ENCODE results near the gene UCK1.

Gene UCK1

GRCh38 chr9:131484560-131485185 lies 46.4 kb downstream of the UCK1 start:
- DNase-seq (ENCODE audit: low spot score), result no peak
- TF ChIP-seq CTCF (conservative IDR thresholded peaks at IDR 0.05; ENCODE audit: low read depth), result no peak
- peak overlapping the region; percentile 31 for H3K27ac ChIP-seq
- CTCF ChIA-PET, result interaction anchor here (0.5 to 0.6 kb wide), 3 partner anchors 29 to 996 kb away, joined by 3 to 4 read pairs (median 3); no protein-coding TSS in a partner anchor
- POLR2A ChIA-PET (ENCODE audit: low non-redundant PET), result no interaction called here

- TF ChIP-seq CTCF (conservative IDR thresholded peaks at IDR 0.05; ENCODE audit: low read depth), result no peak
- POLR2A ChIA-PET (ENCODE audit: low non-redundant PET), result no interaction called here
- H3K27ac ChIP-seq, result peak overlapping the region; percentile 7; the same call in 1 of the 2 replicates
- CTCF ChIA-PET, result interaction anchor here (0.6 kb wide), 2 partner anchors 437 to 825 kb away, joined by 4 read pairs; no protein-coding TSS in a partner anchor
- no peak for DNase-seq (ENCODE audit: low spot score)
Measured at GRCh38 chr9:131484051-131484445, 47.0 kb downstream of the UCK1 start.

- peak overlapping the region; percentile 7; the same call in 1 of the 2 replicates for H3K27ac ChIP-seq
- TF ChIP-seq CTCF (conservative IDR thresholded peaks at IDR 0.05; ENCODE audit: low read depth), result no peak
- DNase-seq (ENCODE audit: low spot score), result no peak
- POLR2A ChIA-PET (ENCODE audit: low non-redundant PET), result interaction anchor here (0.6 kb wide), 1 partner anchor 15 kb away, joined by 3 read pairs; no protein-coding TSS in a partner anchor
- CTCF ChIA-PET, result interaction anchor here (0.6 kb wide), 2 partner anchors 303 to 826 kb away, joined by 3 to 4 read pairs; no protein-coding TSS in a partner anchor
Measured at GRCh38 chr9:131483319-131484050, 47.6 kb downstream of the UCK1 start.

- ChIA-PET CTCF (no interaction called here), POLR2A (ENCODE audit: low non-redundant PET) (no interaction called here)
- TF ChIP-seq CTCF (conservative IDR thresholded peaks at IDR 0.05; ENCODE audit: low read depth), result no peak
- peak overlapping the region; percentile 9; the same call in 1 of the 2 replicates for H3K27ac ChIP-seq
- DNase-seq (ENCODE audit: low spot score), result no peak
Measured at GRCh38 chr9:131482343-131483006, 48.6 kb downstream of the UCK1 start.

GRCh38 chr9:131481441-131482342 lies 49.4 kb downstream of the UCK1 start:
- DNase-seq (ENCODE audit: low spot score), result no peak
- peak overlapping the region; percentile 9; the same call in 1 of the 2 replicates for H3K27ac ChIP-seq
- no peak for TF ChIP-seq CTCF (conservative IDR thresholded peaks at IDR 0.05; ENCODE audit: low read depth)
- ChIA-PET CTCF (interaction anchor here (1.0 to 1.4 kb wide), 2 partner anchors 12 to 132 kb away, joined by 3 to 4 read pairs; no protein-coding TSS in a partner anchor), POLR2A (ENCODE audit: low non-redundant PET) (interaction anchor here (0.6 kb wide), 2 partner anchors 55 to 75 kb away, joined by 4 to 5 read pairs; no protein-coding TSS in a partner anchor)
